Measurements from ENCODE around the gene GTF3C5.
"Not testable (repeated sequence)": the region's sequence is repeated elsewhere in the genome, so short reads cannot be mapped to it uniquely, and the experiment has no call there.

The GTF3C5 gene

GRCh38 chr9:132996526-132996925 is 34.3 kb upstream of the GTF3C5 start:
- DNase-seq, result no peak

GRCh38 chr9:132997591-132997990 is 33.2 kb upstream of the GTF3C5 start:
- DNase-seq, result no peak

GRCh38 chr9:132998221-132998620 is 32.6 kb upstream of the GTF3C5 start:
- not testable (repeated sequence) for DNase-seq

- DNase-seq, result no peak
These were observed 31.8 kb upstream of the GTF3C5 start for GRCh38 chr9:132998831-132999635.

GRCh38 chr9:133002147-133003070 is 28.4 kb upstream of the GTF3C5 start:
- no peak for DNase-seq

GRCh38 chr9:133003071-133003461 is 27.7 kb upstream of the GTF3C5 start:
- DNase-seq, result no peak

- DNase-seq, result peak; percentile 6
These were observed 27.1 kb upstream of the GTF3C5 start for GRCh38 chr9:133003671-133004090.

- DNase-seq, result no peak
These were observed 26.5 kb upstream of the GTF3C5 start for GRCh38 chr9:133004091-133004998.

GRCh38 chr9:133004999-133005760 is 25.6 kb upstream of the GTF3C5 start:
- no peak for DNase-seq

GRCh38 chr9:133005957-133006356 is 24.8 kb upstream of the GTF3C5 start:
- no peak for DNase-seq

GRCh38 chr9:133006731-133007352 is 24.0 kb upstream of the GTF3C5 start:
- no peak for DNase-seq

GRCh38 chr9:133008406-133008805 is 22.4 kb upstream of the GTF3C5 start:
- DNase-seq, result no peak

GRCh38 chr9:133008824-133009223 is 22.0 kb upstream of the GTF3C5 start:
- no peak for DNase-seq

GRCh38 chr9:133009906-133010582 is 20.8 kb upstream of the GTF3C5 start:
- no peak for DNase-seq

- no peak for DNase-seq
These were observed 16.1 kb upstream of the GTF3C5 start for GRCh38 chr9:133014696-133015095.

- peak; percentile 21 for DNase-seq
These were observed 7.5 kb upstream of the GTF3C5 start for GRCh38 chr9:133023117-133023890.

- no peak for DNase-seq
These were observed 4.4 kb upstream of the GTF3C5 start for GRCh38 chr9:133026426-133026825.

- no peak for DNase-seq
These were observed 3.7 kb upstream of the GTF3C5 start for GRCh38 chr9:133027134-133027533.

GRCh38 chr9:133028221-133028620 is 2.6 kb upstream of the GTF3C5 start:
- no peak for DNase-seq

- DNase-seq, result no peak
These were observed 842 bp upstream of the GTF3C5 start for GRCh38 chr9:133029994-133030316.

- no peak for DNase-seq
These were observed 279 bp downstream of the GTF3C5 start for GRCh38 chr9:133031130-133031422.

Measured in CD4-positive, alpha-beta T cell treated with Interleukin-15 for 1 hour (primary cell).